ENCODE measurements around the gene MYBPC1.
A peak's percentile ranks its signal among the peaks of the same experiment; 100 is the strongest.

The MYBPC1 gene

GRCh38 chr12:101707131-101707782 is 112.5 kb downstream of the MYBPC1 start (continued):
- TF ChIP-seq ZBTB6 (tag by site-specific recombination; IDR thresholded peaks at IDR 0.05) (peak; percentile 68; the same call in 1 of the 2 replicates), PRDM1 (tag by site-specific recombination; IDR thresholded peaks at IDR 0.05) (peak; percentile 13; the same call in 1 of the 2 replicates), ZBTB10 (tag by site-specific recombination; IDR thresholded peaks at IDR 0.05) (no peak), ZNF341 (tag by site-specific recombination; IDR thresholded peaks at IDR 0.05; ENCODE audit: low read depth) (no peak), KLF1 (tag by site-specific recombination; IDR thresholded peaks at IDR 0.05) (peak; percentile 32; the same call in 1 of the 2 replicates), ZNF776 (tag by site-specific recombination; IDR thresholded peaks at IDR 0.05; ENCODE audit: borderline replicate concordance) (no peak), EGR2 (tag by site-specific recombination; IDR thresholded peaks at IDR 0.05; ENCODE audit: low read depth) (peak; percentile 98), ATF2 (tag by site-specific recombination; IDR thresholded peaks at IDR 0.05; ENCODE audit: low read depth) (no peak), ZNF488 (tag by site-specific recombination; IDR thresholded peaks at IDR 0.05) (no peak), ZXDB (tag by site-specific recombination; IDR thresholded peaks at IDR 0.05) (peak; percentile 31; the same call in 1 of the 2 replicates), ZNF202 (tag by site-specific recombination; IDR thresholded peaks at IDR 0.05; ENCODE audit: borderline replicate concordance) (no peak), ZNF610 (tag by site-specific recombination; IDR thresholded peaks at IDR 0.05; ENCODE audit: borderline replicate concordance) (0 out of 2 replicates have a peak, but pooled peaks have one; percentile 47), ZNF791 (tag by site-specific recombination; IDR thresholded peaks at IDR 0.05) (no peak), ZFP3 (tag by site-specific recombination; IDR thresholded peaks at IDR 0.05; ENCODE audit: low read depth) (no peak)

- no peak for TF ChIP-seq KLF7 (tag by site-specific recombination; IDR thresholded peaks at IDR 0.05; ENCODE audit: borderline replicate concordance)
- TF ChIP-seq EGR2 (tag by site-specific recombination; IDR thresholded peaks at IDR 0.05; ENCODE audit: low read depth) = no peak
- no peak for TF ChIP-seq TRIM28 (IDR thresholded peaks at IDR 0.05; ENCODE audit: borderline replicate concordance, low read length)
- no peak for TF ChIP-seq ZIC2 (tag by site-specific recombination; IDR thresholded peaks at IDR 0.05)
- no peak for TF ChIP-seq ZNF549 (tag by site-specific recombination; IDR thresholded peaks at IDR 0.05)
- TF ChIP-seq BCL11A (tag by site-specific recombination; IDR thresholded peaks at IDR 0.05; ENCODE audit: low read depth) = no peak
- TF ChIP-seq PRDM1 (tag by site-specific recombination; IDR thresholded peaks at IDR 0.05) = no peak
- no peak for TF ChIP-seq FEZF1 (tag by site-specific recombination; IDR thresholded peaks at IDR 0.05)
- TF ChIP-seq ZNF701 (tag by site-specific recombination; IDR thresholded peaks at IDR 0.05) = no peak
- TF ChIP-seq ZNF133 (tag by site-specific recombination; IDR thresholded peaks at IDR 0.05) = no peak
- no peak for TF ChIP-seq SALL2 (tag by site-specific recombination; IDR thresholded peaks at IDR 0.05; ENCODE audit: borderline replicate concordance)
- TF ChIP-seq KLF10 (tag by site-specific recombination; IDR thresholded peaks at IDR 0.05) = no peak
- TF ChIP-seq ZNF366 (tag by site-specific recombination; conservative IDR thresholded peaks at IDR 0.05) = no peak
- TF ChIP-seq OVOL3 (tag by site-specific recombination; IDR thresholded peaks at IDR 0.05) = no peak
- TF ChIP-seq ZNF175 (tag by site-specific recombination; IDR thresholded peaks at IDR 0.05) = no peak
- TF ChIP-seq ZEB2 (tag by site-specific recombination; IDR thresholded peaks at IDR 0.05) = no peak
- TF ChIP-seq KLF8 (tag by site-specific recombination; IDR thresholded peaks at IDR 0.05) = no peak
- TF ChIP-seq HOXC10 (CRISPR knock-in tag; IDR thresholded peaks at IDR 0.05) = no peak
- no peak for TF ChIP-seq ZNF324 (tag by site-specific recombination; IDR thresholded peaks at IDR 0.05)
- Histone ChIP-seq H3K4me3 (ENCODE audit: low read depth, low read length) (no peak overlapping the region), H3K36me3 (ENCODE audit: control insufficient read depth in 2 of 2, insufficient read depth in 1 of 2, low read length in 2 of 2) (no peaks in the 10 kb centered on the region), H3K9me3 (ENCODE audit: control insufficient read depth, insufficient read depth, low read depth, low read length) (no peaks in the 10 kb centered on the region), H3K27ac (ENCODE audit: extremely low read depth, low read depth, low read length) (no peak overlapping the region), H3K4me1 (ENCODE audit: control insufficient read depth, insufficient read depth, low read length) (peaks cover 23% of the 10 kb centered on the region)
- CTCF ChIA-PET = no interaction called here
- POLR2A ChIA-PET = no interaction called here
Observed at GRCh38 chr12:101710288-101710687, 115.5 kb downstream of the MYBPC1 start.

Data from HEK293 (cell line).